LHCN-M2 (cell line): ENCODE results near the gene CNIH4. TPM values are rescaled to one million over a fixed set of nuclear protein-coding genes. Genes with fewer than 3 reads are reported as not detected.
"Not testable (repeated sequence)": the region's sequence is repeated elsewhere in the genome, so short reads cannot be mapped to it uniquely, and the experiment has no call there.

Experiments
- DNase-seq: peaks from one replicate; pipeline ENCODE4 v3.0.0-alpha.2; 2012; ENCODE audit warnings: low read depth
- polyA plus RNA-seq: library from polyadenylated mRNA; unstranded; fragments of >200 nt; gene quantifications from one replicate; pipeline ENCODE4 v1.2.1, GENCODE V29; 2012; ENCODE audit warnings: missing spikeins
- total RNA-seq: library from RNA; depleted of rRNA; stranded (reverse); fragments of >200 nt; gene quantifications from 2 replicates; pipeline ENCODE4 v1.2.3, GENCODE V29; 2014; rRNA removed

Gene CNIH4
- total RNA-seq = 48.2 and 56.4 TPM in 2 replicates
- 117 TPM for polyA plus RNA-seq

DNA sequence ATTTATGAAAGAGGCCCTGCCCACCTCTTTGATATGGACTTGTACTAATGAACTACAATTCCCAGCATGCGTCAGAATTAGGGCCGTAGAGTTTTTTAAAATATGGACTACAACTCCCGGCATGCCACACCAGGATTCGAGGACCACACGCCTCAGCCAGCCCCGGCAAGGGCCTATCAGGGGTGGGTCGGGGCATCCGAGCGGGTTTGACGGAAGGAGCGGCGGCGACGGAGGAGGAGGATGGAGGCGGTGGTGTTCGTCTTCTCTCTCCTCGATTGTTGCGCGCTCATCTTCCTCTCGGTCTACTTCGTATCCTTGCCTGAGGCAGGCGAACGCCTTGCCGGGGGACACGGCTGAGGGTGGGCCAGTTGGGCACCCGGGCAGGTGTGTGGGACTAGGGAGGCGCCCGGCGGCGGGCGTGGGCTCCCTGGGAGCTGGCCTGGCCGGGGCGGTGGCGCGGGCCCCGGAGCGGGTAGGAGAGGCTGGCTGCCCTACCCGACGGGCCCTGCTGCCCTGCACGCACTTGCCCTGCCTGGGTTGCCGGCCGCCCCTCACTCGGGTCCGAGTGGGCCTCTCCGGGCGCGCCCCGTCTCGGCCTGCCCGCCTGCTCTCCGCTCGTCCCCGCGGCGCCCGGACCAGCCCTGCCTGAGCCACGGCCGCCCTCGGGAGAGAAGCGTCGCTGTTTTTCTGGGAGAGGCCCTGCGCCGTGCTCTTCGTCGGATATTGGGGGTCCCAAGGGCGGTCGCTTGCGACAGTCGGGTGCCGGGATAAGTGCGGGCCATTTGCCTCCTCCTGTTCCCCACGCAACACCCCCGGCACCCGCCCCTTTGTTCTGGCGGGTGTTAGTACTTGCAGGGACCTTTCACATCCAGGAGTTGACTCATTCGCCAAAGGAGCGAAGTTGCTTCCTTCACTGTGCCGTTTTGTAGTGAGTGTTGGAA, at the start of gene CNIH4:
CNIH4 (plus strand) TSS at position 195 of the 941 bp plus-strand sequence; CDS start at position 241, 46 bp downstream.
- DNase-seq = peak; percentile 94

- DNase-seq = no peak
These were observed 48.6 kb upstream of the CNIH4 start for GRCh38 chr1:224308064-224308463.

DNA sequence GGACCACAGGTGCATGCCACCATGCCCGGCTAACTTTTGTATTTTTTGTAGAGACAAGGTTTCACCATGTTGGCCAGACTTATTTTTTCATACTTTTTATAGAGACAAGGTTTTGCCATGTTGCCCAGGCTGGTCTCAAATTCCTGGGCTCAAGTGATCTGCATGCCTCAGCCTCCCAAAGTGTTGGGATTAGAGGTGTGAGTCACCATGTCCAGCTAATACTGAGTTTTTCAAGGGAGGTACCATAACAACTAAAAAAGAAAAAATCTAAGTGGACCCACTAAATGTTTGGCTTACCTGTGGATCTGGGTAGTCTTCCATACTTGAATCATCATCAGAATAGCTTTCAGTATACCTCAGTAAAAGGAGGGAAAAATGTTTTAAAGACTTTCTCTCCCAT, 45.2 kb upstream of the CNIH4 start:
- DNase-seq = peak; percentile 41

GRCh38 chr1:224312025-224312424, 44.7 kb upstream of the CNIH4 start:
- no peak for DNase-seq

DNA sequence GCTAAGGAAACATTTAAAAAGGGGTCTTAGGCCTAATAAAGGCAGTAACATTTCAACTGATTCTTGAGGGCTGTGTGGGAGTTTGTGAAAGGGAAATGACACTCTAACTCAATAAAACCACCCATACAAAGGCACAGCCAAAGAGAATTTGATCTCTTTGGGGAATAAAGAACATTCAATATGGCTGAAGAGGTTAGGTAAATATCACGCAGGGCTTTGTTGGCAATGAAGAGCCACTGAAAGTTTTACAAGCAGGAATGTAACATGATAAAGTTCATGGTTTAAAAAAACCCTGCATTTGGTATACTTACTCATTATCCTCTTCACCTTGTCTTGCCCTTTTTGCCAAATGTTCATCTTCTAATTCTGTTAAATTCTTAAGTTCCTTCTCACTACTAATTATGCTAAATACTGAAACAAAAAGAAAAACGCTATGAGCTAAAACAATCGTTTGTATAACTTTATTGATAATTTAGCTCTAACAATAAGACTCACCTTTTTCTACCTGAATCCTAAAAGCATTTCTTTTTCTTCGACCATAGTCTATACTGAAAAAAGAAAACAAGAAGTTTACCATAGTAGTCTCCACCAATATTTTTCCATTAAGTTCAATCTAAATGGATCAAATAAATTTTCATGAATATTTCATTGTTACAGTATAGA, 39.2 kb upstream of the CNIH4 start:
- DNase-seq = no peak

DNA sequence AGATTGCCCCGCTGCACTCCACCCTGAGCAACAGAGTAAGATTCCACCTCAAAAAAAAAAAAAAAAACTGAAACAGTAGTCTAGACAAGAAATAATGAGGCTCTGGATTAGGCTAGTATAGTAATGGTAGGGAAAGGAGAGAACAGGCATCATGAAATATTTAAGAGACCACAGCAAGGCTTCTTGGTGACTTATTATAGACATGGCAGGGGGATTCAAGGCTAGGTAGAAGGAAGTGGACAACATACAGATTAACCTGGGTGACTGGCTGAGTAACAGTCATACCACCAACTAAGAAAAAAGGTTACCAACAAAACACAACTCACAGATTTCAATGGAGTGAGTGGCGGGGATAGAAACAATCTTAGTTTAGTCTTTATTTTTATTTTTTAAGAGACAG, 35.0 kb upstream of the CNIH4 start:
- no peak for DNase-seq

DNA sequence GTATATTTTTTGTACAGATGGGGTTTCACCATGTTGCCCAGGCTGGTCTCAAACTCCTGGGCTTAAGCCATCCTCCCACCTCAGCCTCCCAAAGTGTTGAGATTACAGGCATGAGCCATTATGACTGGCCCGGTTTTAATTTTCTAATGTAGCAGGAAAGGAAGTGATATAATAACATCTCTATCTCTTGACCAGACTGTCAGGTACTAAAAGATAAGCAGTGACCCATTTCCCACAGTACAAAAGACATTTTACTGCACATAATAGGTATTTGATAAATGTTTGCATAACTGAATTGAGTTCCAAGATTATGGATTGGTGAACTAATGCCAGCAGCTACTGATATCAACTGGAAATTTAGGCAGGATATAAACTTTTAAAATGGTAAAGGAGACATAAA, 30.7 kb upstream of the CNIH4 start:
- DNase-seq = no peak

DNA sequence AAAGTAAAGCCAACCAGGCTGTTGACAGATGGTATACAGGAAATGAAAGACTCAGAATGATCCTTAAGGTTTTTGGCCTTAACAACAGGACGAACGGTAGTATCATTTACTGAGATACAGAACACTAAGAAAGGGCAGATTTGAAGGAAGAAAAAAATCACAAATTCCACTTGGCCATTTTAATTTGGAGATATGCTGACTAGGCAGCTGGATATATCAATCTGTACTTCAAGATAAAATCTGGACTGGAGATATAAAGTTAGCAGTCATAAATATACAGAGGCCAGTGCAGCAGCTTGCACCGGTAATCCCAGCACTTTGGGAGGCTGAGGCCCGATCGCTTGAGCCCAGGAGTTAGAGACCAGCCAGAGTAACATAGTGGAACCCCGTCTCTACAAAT, 28.0 kb upstream of the CNIH4 start:
- no peak for DNase-seq

GRCh38 chr1:224329484-224329841, 27.2 kb upstream of the CNIH4 start:
- DNase-seq = no peak

DNA sequence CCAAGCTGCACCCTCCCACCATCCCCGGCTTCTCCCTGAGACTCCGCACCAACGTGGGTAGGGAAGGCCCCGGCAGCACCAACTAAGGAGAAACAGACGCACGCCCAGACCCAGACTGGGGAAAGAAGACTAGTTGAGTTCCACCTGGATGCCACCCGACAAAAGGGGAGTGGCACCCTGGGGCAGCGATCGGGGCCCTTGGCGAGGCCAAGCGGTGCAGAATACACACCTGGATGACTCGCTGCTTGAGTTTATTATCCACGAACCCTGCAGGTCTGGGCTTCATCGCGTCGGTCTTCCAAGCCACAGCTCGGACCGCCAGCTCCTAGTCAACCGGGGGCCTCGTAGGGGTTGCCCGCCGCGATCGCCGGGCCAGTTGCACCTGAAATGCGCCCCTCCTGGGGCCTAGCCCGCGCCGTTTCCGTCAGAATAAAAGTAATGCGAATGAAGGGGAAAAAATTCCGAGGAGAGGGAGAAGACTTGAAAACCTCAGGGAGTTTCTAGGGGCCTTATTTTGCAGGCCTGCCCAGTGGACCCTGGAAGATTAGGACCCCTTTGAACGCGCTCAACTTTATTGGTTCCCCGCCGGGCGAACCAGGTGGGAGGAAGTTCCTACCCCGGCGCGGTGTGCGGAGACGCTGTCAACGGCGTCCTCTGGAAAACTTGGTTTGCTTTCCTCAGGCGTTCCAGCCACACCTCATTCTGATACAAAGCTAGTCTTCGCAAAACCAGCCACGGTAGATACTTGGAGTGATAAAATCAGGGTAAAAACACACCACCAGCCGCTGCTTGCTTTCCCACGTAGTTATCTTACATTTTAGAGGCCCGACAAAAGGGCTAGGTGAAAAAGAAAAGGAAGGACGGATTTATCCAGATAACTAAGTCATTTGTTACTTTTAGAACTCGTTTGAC, 26.6 kb upstream of the CNIH4 start, which contains the start of gene NVL:
NVL (minus strand) TSS at position 331 of the 912 bp plus-strand sequence; CDS start at position 286, 45 bp downstream.
- peak; percentile 85 for DNase-seq

GRCh38 chr1:224331326-224331725, 25.4 kb upstream of the CNIH4 start:
- DNase-seq = no peak

- DNase-seq = no peak
These were observed 24.9 kb upstream of the CNIH4 start for GRCh38 chr1:224331824-224332223.

GRCh38 chr1:224333309-224333926, 23.3 kb upstream of the CNIH4 start:
- peak; percentile 71 for DNase-seq

DNA sequence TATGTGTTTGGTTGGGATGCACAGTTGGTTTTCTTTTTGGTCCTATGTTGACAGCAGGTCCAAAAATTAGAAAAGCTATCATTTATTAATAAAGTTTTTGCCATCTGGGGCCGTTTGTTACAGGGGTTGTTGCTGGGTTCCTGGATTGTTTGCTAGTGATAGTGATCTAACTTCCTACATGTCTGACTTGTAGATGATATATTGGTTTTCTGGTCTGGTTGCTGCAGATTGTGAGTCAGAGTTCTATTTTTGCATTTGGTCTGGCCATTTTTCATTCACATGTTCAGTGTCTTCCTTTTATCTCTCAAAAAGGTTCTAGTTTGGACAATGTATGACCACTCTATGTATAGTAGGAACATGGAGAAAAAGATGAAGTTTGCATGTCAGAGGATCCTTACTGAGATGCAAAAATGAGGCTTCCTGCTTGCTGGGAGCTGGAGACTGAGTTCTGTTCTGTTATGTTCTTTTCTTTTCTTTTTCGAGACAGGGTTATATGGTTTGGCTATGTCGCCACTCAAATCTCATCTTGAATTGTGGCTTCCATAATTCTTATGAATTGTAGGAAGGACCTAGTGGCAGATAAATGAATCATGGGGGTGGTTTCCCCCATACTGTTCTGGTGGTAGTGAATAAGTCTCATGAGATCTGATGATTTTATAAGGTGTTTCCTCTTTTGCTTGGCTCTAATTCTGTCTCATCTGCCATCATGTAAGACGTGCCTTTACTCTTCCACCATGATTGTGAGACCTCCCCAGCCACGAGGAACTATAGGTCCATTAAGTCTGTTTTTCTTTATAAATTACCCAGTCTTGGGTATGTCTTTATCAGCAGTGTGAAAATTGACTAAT, 22.5 kb upstream of the CNIH4 start:
- peak; percentile 52 for DNase-seq

- no peak for DNase-seq
These were observed 18.4 kb upstream of the CNIH4 start for GRCh38 chr1:224338150-224338838.

DNA sequence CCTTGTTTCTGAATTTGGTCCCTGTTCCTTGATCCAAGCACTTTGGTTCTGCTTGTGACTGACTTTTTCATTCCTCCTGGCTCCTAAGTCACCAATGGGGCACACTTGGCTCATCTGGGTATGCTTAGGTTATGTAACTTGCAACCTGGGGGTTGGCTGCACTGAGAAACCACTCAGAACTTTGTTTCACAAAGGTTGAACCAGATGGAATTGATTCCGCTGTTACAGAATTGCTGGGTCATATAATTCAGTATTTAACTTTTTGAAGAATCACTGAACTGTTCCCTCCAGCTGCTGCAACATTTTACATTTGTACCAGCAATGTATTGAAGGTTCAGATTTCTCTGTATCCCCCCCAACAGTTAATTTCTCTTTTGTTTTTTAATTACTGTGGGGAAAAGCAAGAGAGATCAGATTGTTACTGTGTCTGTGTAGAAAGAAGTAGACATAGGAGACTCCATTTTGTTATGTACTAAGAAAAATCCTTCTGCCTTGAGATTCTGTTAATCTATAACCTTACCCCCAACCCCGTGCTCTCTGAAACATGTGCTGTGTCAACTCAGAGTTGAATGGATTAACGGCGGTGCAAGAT, 17.1 kb upstream of the CNIH4 start:
- DNase-seq = no peak

DNA sequence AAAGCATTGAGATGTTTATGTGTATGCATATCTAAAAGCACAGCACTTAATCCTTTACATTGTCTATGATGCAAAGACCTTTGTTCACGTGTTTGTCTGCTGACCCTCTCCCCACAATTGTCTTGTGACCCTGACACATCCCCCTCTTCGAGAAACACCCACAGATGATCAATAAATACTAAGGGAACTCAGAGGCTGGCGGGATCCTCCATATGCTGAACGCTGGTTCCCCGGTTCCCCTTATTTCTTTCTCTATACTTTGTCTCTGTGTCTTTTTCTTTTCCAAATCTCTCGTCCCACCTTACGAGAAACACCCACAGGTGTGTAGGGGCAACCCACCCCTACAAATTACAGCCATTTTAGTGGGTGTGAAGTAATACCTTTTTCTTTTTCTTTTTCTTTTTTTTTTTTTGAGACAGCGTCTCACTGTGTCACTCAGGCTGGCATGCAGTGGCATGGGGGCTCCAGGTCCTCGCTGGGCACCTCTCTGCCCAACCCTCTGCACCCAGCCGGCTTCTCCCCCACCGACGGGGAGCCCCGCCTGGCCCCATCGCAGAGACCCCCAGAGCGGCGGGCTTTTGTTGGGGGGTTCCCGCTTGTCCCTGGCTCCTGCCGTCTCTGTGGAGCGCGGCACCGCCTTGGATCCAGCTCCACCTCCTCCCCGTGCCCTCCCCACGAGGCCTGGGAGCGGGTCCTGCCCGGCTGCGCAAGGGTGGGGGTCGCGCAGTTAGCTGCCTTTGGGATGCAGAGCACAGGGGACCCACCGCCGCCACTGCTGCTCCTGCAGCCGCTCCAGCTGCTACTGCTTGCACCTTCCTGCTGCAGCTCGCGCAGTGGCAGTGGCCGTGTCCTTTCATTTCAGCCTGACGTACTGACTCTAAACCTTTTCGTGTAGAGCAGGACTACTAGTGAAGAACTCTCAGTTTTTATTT, 16.0 kb upstream of the CNIH4 start:
- DNase-seq = not testable (repeated sequence)

GRCh38 chr1:224343679-224344078, 13.0 kb upstream of the CNIH4 start:
- peak; percentile 26 for DNase-seq
